H1 (cell line): ENCODE measurements around the gene DPY19L2. TPM values are rescaled to one million over a fixed set of nuclear protein-coding genes. Genes with fewer than 3 reads are reported as not detected.
"Not testable (repeated sequence)": the region's sequence is repeated elsewhere in the genome, so short reads cannot be mapped to it uniquely, and the experiment has no call there.

ENCODE experiments used
- CTCF ChIA-PET: fragments of 300-600 bp; sonication (Branson Sonifier 250); formaldehyde crosslinking; loops from one replicate; lab custom pipeline; 2021; ENCODE audit not compliant: partially characterized antibody; lab: Charles Lee
- POLR2A ChIA-PET: fragments of 300-600 bp; sonication (Branson Sonifier 250); formaldehyde crosslinking; loops from one replicate; lab custom pipeline; 2021; ENCODE audit warnings: inconsistent platforms; ENCODE audit not compliant: partially characterized antibody; lab: Charles Lee
- DNase-seq, 2 experiments: peaks; one replicate each; pipeline versions ENCODE4 v3.0.0 to v3.0.0-alpha.2; 2010 to 2022; ENCODE audit warnings: low spot score in 2 of 2, low read depth in 1 of 2, mixed read lengths in 1 of 2
- FAIRE-seq: peaks from 2 replicates; lab custom pipeline; 2011; peaks lifted over from hg19 to GRCh38; lab: Jason Lieb, UNC
- H2AFZ ChIP-seq: 2 replicates; pipeline ENCODE4 v1.8.1; 2012; ENCODE audit warnings: low read length, inconsistent platforms
- H2AK5ac ChIP-seq: 2 replicates; pipeline ENCODE4 v1.6.1; 2013; ENCODE audit warnings: low read depth, low read length
- H2BK120ac ChIP-seq: replicated peaks from 2 replicates; pipeline ENCODE3; 2013; ENCODE audit warnings: low read depth, low read length, inconsistent platforms
- H2BK12ac ChIP-seq: 2 replicates; pipeline ENCODE4 v1.6.1; 2013; ENCODE audit warnings: low read depth, low read length
- H2BK15ac ChIP-seq: 2 replicates; pipeline ENCODE4 v1.6.1; 2013; ENCODE audit warnings: low read length
- H2BK20ac ChIP-seq: 2 replicates; pipeline ENCODE4 v1.6.1; 2013; ENCODE audit warnings: low read length
- H2BK5ac ChIP-seq: 2 replicates; pipeline ENCODE4 v1.6.1; 2013; ENCODE audit warnings: low read depth, low read length
- H3K14ac ChIP-seq: 2 replicates; pipeline ENCODE4 v1.6.1; 2013; ENCODE audit warnings: inconsistent platforms; ENCODE audit not compliant: insufficient read length
- H3K18ac ChIP-seq: 2 replicates; pipeline ENCODE4 v1.6.1; 2013; ENCODE audit warnings: low read length; ENCODE audit errors: extremely low read depth
- H3K23ac ChIP-seq: 2 replicates; pipeline ENCODE4 v1.6.1; 2013; ENCODE audit warnings: inconsistent platforms; ENCODE audit not compliant: insufficient read length
- H3K23me2 ChIP-seq: 2 replicates; pipeline ENCODE4 v1.6.1; 2013; ENCODE audit warnings: low read depth, low read length
- H3K27ac ChIP-seq: 2 replicates; pipeline ENCODE4 v1.6.1; 2011; ENCODE audit warnings: low read depth, low read length, inconsistent platforms
- H3K27me3 ChIP-seq, 4 experiments: replicated peaks in 1 of 4; 1 replicate in 1 of 4; 2 replicates in 3 of 4; pipeline versions ENCODE4 v1.6.1 to v1.8.1; 2011 to 2013; ENCODE audit warnings: low read length in 3 of 4, mild to moderate bottlenecking in 3 of 4, inconsistent platforms in 2 of 4, mixed read lengths in 2 of 4, moderate library complexity in 1 of 4; ENCODE audit not compliant: control insufficient read depth in 3 of 4, insufficient read depth in 3 of 4; ENCODE audit errors: extremely low read depth in 1 of 4
- H3K36me3 ChIP-seq, 4 experiments: 2 replicates each; pipeline versions ENCODE4 v1.6.1 to v1.8.1; 2011 to 2013; ENCODE audit warnings: mild to moderate bottlenecking in 4 of 4, low read length in 3 of 4, moderate library complexity in 2 of 4, control low read depth in 1 of 4, inconsistent platforms in 1 of 4; ENCODE audit not compliant: insufficient read depth in 4 of 4, control insufficient read depth in 2 of 4
- H3K4ac ChIP-seq: replicated peaks from 2 replicates; pipeline ENCODE3; 2013; ENCODE audit warnings: low read length, low read depth, mixed read lengths, inconsistent platforms; ENCODE audit not compliant: insufficient read length
- H3K4me1 ChIP-seq, 4 experiments: replicated peaks in 1 of 4; 1 replicate in 1 of 4; 2 replicates in 3 of 4; pipeline versions ENCODE4 v1.6.1 to v1.8.1; 2011 to 2013; ENCODE audit warnings: low read length in 3 of 4, inconsistent platforms in 2 of 4, mixed read lengths in 1 of 4; ENCODE audit not compliant: insufficient read depth in 4 of 4, control insufficient read depth in 3 of 4
- H3K4me2 ChIP-seq, 2 experiments: 2 replicates each; pipeline versions ENCODE4 v1.6.1 to v1.8.1; 2011 to 2013; ENCODE audit warnings: low read depth in 2 of 2, low read length in 2 of 2, control low read depth in 1 of 2, inconsistent platforms in 1 of 2, mild to moderate bottlenecking in 1 of 2; ENCODE audit not compliant: insufficient read depth in 1 of 2
- H3K4me3 ChIP-seq, 4 experiments: fragments of 200-600, 300-600 bp in 1 of 4; sonication (generic), shearing (Covaris generic), sonication (Bioruptor Twin) in 1 of 4; 2 replicates each; pipeline versions ENCODE4 v1.5.1 to v1.8.1; 2011 to 2016; ENCODE audit warnings: low read length in 4 of 4, low read depth in 3 of 4, control low read depth in 2 of 4, inconsistent platforms in 2 of 4, mild to moderate bottlenecking in 2 of 4, mixed read lengths in 1 of 4, moderate library complexity in 1 of 4; ENCODE audit not compliant: insufficient read depth in 2 of 4; ENCODE audit errors: extremely low read depth in 1 of 4
- H3K56ac ChIP-seq: replicated peaks from 2 replicates; pipeline ENCODE3; 2013; ENCODE audit warnings: low read depth, mild to moderate bottlenecking, mixed read lengths, low read length, inconsistent platforms; ENCODE audit not compliant: insufficient read length
- H3K79me1 ChIP-seq: 2 replicates; pipeline ENCODE4 v1.6.1; 2013; ENCODE audit warnings: low read depth, low read length, control low read depth
- H3K79me2 ChIP-seq, 2 experiments: 2 replicates each; pipeline versions ENCODE4 v1.6.1 to v1.8.1; 2012 to 2013; ENCODE audit warnings: low read length in 2 of 2, mild to moderate bottlenecking in 2 of 2, inconsistent platforms in 1 of 2; ENCODE audit not compliant: insufficient read depth in 2 of 2, control insufficient read depth in 1 of 2
- H3K9ac ChIP-seq, 4 experiments: replicated peaks in 1 of 4; 1 replicate in 1 of 4; 2 replicates in 3 of 4; pipeline versions ENCODE4 v1.6.1 to v1.8.1; 2011 to 2013; ENCODE audit warnings: low read depth in 3 of 4, low read length in 3 of 4, control low read depth in 2 of 4, mild to moderate bottlenecking in 2 of 4, moderate library complexity in 2 of 4, inconsistent platforms in 1 of 4; ENCODE audit errors: extremely low read depth in 1 of 4
- H3K9me3 ChIP-seq, 2 experiments: 2 replicates each; pipeline versions ENCODE4 v1.6.1 to v1.8.1; 2012 to 2013; ENCODE audit warnings: mild to moderate bottlenecking in 2 of 2, moderate library complexity in 2 of 2, control low read depth in 1 of 2, inconsistent platforms in 1 of 2, low read depth in 1 of 2, low read length in 1 of 2, mixed read lengths in 1 of 2; ENCODE audit not compliant: insufficient read depth in 2 of 2
- H4K20me1 ChIP-seq, 2 experiments: replicated peaks in 1 of 2; 2 replicates each; pipeline versions ENCODE3 to v1.8.1; 2011 to 2013; ENCODE audit warnings: inconsistent platforms in 2 of 2, low read length in 2 of 2, mild to moderate bottlenecking in 1 of 2; ENCODE audit not compliant: insufficient read depth in 2 of 2, control insufficient read depth in 1 of 2
- H4K5ac ChIP-seq: 2 replicates; pipeline ENCODE4 v1.6.1; 2013; ENCODE audit warnings: low read length, low read depth, mixed read lengths, inconsistent platforms; ENCODE audit not compliant: insufficient read length
- H4K8ac ChIP-seq: 2 replicates; pipeline ENCODE4 v1.8.0; 2013; ENCODE audit warnings: mild to moderate bottlenecking, moderate library complexity, low read length, inconsistent platforms; ENCODE audit not compliant: insufficient read depth; ENCODE audit errors: extremely low read depth
- H4K91ac ChIP-seq: replicated peaks from 2 replicates; pipeline ENCODE3; 2013; ENCODE audit warnings: low read length, mixed read lengths, inconsistent platforms; ENCODE audit not compliant: insufficient read length
- WGBS, 2 experiments: shearing (Covaris generic) in 1 of 2; methylation state at CpG; one replicate each; pipeline versions ENCODE4 v1.1.6 to v1.1.7; 2013 to 2015; ENCODE audit warnings: low lambda C conversion rate in 2 of 2, mixed read lengths in 2 of 2, inconsistent platforms in 1 of 2, low coverage in 1 of 2, missing lambda C conversion rate in 1 of 2; ENCODE audit not compliant: insufficient replicate concordance in 2 of 2, insufficient coverage in 1 of 2, insufficient read length in 1 of 2; ENCODE audit errors: extremely low coverage in 1 of 2, missing lambda C conversion rate in 1 of 2; 5-methylcytosine and 5-hydroxymethylcytosine counted together
- polyA plus RNA-seq, 7 experiments: library from polyadenylated mRNA; depleted of rRNA in 3 of 7; stranded (reverse) in 5 of 7; unstranded in 2 of 7; fragments of >200 nt in 5 of 7; fragments of 200-250 nt in 2 of 7; gene quantifications; 1 replicate in 5 of 7; 2 replicates in 1 of 7; 4 replicates in 1 of 7; pipeline versions ENCODE4 v1.2.1 to v1.2.3, GENCODE V29; 2011 to 2013; ENCODE audit warnings: missing spikeins in 2 of 7, mixed read lengths in 2 of 7
- total RNA-seq: library from RNA; stranded (reverse); fragmentation: NEBNext Ultra II Directional; extraction: Animal tissue kit (Norgen Biotek cat#: 25700); gene quantifications from 2 replicates; pipeline ENCODE4 v1.2.1, GENCODE V29; 2021

The DPY19L2 gene
- total and polyA plus RNA-seq, 2 of the 8 experiments (the other 6 are each of a cell fraction or from before 2014, with no cell fraction given): 2.2 to 3.3 TPM

GRCh38 chr12:63712979-63713680, 44.8 kb upstream of the DPY19L2 start:
- H3K79me2 ChIP-seq, DNase-seq, CTCF ChIA-PET, H2AK5ac ChIP-seq, H2BK120ac ChIP-seq, H2AFZ ChIP-seq, H3K18ac ChIP-seq, H3K14ac ChIP-seq, H3K56ac ChIP-seq, H3K23ac ChIP-seq, POLR2A ChIA-PET, H2BK5ac ChIP-seq, H3K27me3 ChIP-seq, H3K9me3 ChIP-seq, H3K4me3 ChIP-seq, H3K27ac ChIP-seq, H3K79me1 ChIP-seq, H3K36me3 ChIP-seq, H3K9ac ChIP-seq, H4K8ac ChIP-seq, H2BK15ac ChIP-seq, H3K4me1 ChIP-seq, H3K4ac ChIP-seq, H4K5ac ChIP-seq, FAIRE-seq, H3K23me2 ChIP-seq, H2BK20ac ChIP-seq, H3K4me2 ChIP-seq, H4K20me1 ChIP-seq, H2BK12ac ChIP-seq, H4K91ac ChIP-seq: not testable (repeated sequence)
- WGBS, 2 experiments: 100% methylated on average over 1 of the region's 1 CpG; no CpG with 5 or more reads in 1 of the 2 experiments
